Type B pancreatic cell (in vitro differentiated cells): ENCODE data around the gene GLIPR2. TPM values are rescaled to one million over a fixed set of nuclear protein-coding genes. Genes with fewer than 3 reads are reported as not detected.

Experiments
- DNase-seq: peaks from one replicate; pipeline ENCODE4 v3.0.0; 2021; ENCODE audit warnings: mixed read lengths; ENCODE audit not compliant: unreplicated experiment; ENCODE audit errors: extremely low spot score
- H3K27ac Mint-ChIP-seq: 2 replicates; pipeline ENCODE4 v1.8.0; 2021; ENCODE audit warnings: mild to moderate bottlenecking, mixed read lengths
- H3K27me3 Mint-ChIP-seq: 2 replicates; pipeline ENCODE4 v1.8.0; 2021; ENCODE audit warnings: mixed read lengths
- H3K36me3 Mint-ChIP-seq: 2 replicates; pipeline ENCODE4 v1.8.0; 2021; ENCODE audit warnings: mixed read lengths
- H3K4me1 Mint-ChIP-seq: one replicate; pipeline ENCODE4 v1.8.0; 2021; ENCODE audit warnings: mixed read lengths; ENCODE audit not compliant: unreplicated experiment
- H3K4me3 Mint-ChIP-seq: 2 replicates; pipeline ENCODE4 v1.8.0; 2021; ENCODE audit warnings: mild to moderate bottlenecking, mixed read lengths
- H3K9me3 Mint-ChIP-seq: 2 replicates; pipeline ENCODE4 v1.8.0; 2021; ENCODE audit warnings: mixed read lengths
- total RNA-seq: library from RNA; stranded (reverse); gene quantifications from 2 replicates; pipeline ENCODE4 v1.2.1, GENCODE V29; 2021; ENCODE audit warnings: low replicate concordance
- TF ChIP-seq, protein P1 (sequence below): fragments of 200-600 bp; sonication (generic); conservative IDR thresholded peaks from 2 replicates; pipeline ENCODE4 v1.5.0; 2021; ENCODE audit warnings: antibody characterized with exemption, mild to moderate bottlenecking

The GLIPR2 gene
- total RNA-seq, 1 donor from 2014 or later = 17.8 TPM

DNA sequence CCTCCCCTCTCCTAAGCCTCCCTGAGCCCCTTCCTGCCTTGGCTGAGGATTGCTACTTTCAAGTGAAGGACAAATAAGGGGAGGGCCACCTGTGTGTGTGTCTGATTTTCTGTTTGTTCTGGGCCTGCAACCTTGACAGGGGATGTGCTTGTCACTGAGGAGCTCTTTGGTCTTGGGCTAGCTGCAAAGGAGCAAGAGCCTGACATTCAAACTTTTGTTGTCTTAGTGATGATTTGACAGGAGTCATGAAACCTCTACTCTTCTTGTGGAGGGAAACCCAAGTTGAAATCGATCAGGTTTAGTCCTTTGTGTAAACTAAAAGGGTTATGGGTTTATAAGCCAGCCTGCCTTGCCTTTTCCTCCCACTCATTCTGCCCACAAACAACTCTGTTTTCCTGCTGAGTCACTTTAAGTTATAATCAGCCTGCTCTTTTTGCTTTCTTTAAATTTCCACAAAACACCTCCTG is 71.0 kb downstream of the GLIPR2 start:
- no peak for DNase-seq
- H3K27ac Mint-ChIP-seq = no peak overlapping the region
- peaks cover 49% of the 10 kb centered on the region for H3K36me3 Mint-ChIP-seq
- H3K9me3 Mint-ChIP-seq = no peaks in the 10 kb centered on the region
- no peak overlapping the region for H3K4me3 Mint-ChIP-seq
- no peaks in the 10 kb centered on the region for H3K4me1 Mint-ChIP-seq
- H3K27me3 Mint-ChIP-seq = no peaks in the 10 kb centered on the region
- TF ChIP-seq, protein P1, sequence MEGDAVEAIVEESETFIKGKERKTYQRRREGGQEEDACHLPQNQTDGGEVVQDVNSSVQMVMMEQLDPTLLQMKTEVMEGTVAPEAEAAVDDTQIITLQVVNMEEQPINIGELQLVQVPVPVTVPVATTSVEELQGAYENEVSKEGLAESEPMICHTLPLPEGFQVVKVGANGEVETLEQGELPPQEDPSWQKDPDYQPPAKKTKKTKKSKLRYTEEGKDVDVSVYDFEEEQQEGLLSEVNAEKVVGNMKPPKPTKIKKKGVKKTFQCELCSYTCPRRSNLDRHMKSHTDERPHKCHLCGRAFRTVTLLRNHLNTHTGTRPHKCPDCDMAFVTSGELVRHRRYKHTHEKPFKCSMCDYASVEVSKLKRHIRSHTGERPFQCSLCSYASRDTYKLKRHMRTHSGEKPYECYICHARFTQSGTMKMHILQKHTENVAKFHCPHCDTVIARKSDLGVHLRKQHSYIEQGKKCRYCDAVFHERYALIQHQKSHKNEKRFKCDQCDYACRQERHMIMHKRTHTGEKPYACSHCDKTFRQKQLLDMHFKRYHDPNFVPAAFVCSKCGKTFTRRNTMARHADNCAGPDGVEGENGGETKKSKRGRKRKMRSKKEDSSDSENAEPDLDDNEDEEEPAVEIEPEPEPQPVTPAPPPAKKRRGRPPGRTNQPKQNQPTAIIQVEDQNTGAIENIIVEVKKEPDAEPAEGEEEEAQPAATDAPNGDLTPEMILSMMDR = no peak

DNA sequence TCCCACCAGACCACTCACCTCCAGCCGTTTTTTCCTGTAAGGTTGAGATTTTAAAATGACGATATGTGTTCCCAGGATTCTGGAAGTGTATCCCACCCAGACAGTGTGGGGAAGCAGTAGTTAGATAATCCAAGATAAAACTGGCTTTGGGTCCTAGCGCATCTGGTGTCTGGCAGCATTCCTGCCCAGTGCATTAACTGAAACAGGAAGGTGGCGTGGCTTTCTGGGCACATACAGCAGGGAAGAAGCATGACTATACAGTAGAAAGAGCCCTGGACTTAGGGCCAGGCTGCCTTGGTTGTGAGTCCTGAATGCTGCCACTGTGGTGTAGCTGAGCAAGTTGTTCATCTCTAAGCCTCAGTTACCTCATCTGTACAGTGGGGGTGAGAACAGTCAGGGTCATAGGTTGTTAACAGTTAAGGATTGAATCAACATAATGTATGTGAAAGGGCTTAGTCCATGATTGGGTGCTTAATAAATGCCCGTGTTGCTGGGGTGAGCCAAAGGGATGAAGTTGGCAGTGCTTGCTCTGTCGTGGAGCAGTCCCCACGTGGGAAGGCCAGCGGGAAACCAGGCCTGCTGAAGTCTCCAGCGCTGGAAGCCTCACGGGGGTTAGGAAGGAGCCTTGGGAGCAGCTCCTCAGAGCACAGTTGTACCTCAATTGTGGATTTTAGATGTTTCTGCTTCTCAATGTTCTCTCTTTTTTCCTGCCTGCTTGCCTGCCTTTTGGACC is 72.2 kb downstream of the GLIPR2 start:
- Mint-ChIP-seq H3K9me3 (no peaks in the 10 kb centered on the region), H3K27ac (no peak overlapping the region), H3K4me3 (no peak overlapping the region), H3K4me1 (no peaks in the 10 kb centered on the region), H3K36me3 (peaks cover 46% of the 10 kb centered on the region), H3K27me3 (no peaks in the 10 kb centered on the region)
- TF ChIP-seq, protein P1 = no peak
- no peak for DNase-seq

DNA sequence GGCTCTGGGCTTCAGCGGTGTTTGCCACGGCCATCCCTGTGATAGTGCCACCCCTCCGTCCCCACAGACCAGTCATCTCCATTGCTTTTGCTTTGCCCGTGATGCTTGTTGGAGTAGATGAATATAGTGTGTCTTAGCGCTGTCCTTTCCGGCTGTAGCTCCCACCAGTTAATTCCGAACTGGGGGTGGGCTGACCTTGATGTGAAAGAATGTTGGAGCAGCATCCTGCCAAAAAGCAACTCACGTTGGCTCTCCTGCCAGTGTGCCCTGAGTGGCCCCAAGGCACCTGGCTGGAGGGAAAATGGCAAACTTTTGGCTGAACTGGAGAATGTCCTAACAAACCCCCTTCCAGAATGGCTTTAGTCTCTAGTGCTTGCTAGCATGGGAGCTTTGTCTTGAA is 74.2 kb downstream of the GLIPR2 start:
- H3K4me1 Mint-ChIP-seq = no peaks in the 10 kb centered on the region
- no peaks in the 10 kb centered on the region for H3K9me3 Mint-ChIP-seq

DNA sequence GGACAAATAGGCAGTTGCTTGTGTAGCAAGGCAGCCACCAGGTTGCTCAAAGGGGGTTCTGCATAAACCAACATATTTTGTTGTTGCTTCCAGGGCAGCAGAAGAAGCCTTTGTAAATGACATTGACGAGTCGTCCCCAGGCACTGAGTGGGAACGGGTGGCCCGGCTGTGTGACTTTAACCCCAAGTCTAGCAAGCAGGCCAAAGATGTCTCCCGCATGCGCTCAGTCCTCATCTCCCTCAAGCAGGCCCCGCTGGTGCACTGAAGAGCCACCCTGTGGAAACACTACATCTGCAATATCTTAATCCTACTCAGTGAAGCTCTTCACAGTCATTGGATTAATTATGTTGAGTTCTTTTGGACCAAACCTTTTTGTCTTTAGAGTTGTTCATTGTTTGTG is 75.0 kb downstream of the GLIPR2 start:
- Mint-ChIP-seq H3K27me3 (no peaks in the 10 kb centered on the region), H3K4me1 (no peaks in the 10 kb centered on the region), H3K36me3 (peaks cover 51% of the 10 kb centered on the region)

More for the DNA sequence above, 74.2 kb downstream of the GLIPR2 start:
- H3K27ac Mint-ChIP-seq = no peak overlapping the region
- no peaks in the 10 kb centered on the region for H3K27me3 Mint-ChIP-seq
- H3K4me3 Mint-ChIP-seq = no peak overlapping the region
- TF ChIP-seq, protein P1 = no peak
- no peak for DNase-seq
- H3K36me3 Mint-ChIP-seq = peaks cover 49% of the 10 kb centered on the region

DNA sequence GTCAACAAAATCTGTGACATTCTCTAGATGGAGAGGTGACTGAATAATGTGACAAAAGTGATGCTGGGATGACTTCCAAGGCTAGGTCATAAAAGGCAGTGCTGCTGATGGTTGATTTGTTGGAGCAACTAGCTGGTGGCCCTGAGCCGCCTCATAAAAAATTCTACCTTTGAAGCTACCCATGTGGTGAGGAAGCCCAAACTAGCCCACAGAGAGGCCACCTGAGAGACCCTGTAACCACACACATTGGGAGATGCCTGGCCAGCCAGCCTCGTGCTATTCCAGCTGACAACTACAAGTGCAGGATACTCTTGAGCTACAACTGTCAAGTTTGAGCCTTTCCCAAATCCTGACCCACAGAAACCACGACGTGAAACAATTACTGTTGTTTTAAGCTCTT is 76.9 kb downstream of the GLIPR2 start:
- Mint-ChIP-seq H3K27me3 (no peaks in the 10 kb centered on the region), H3K27ac (no peak overlapping the region), H3K4me1 (no peaks in the 10 kb centered on the region), H3K36me3 (peaks cover 45% of the 10 kb centered on the region), H3K9me3 (no peaks in the 10 kb centered on the region), H3K4me3 (no peak overlapping the region)
- TF ChIP-seq, protein P1 = no peak
- DNase-seq = no peak

More for the DNA sequence above, 75.0 kb downstream of the GLIPR2 start:
- no peak for DNase-seq
- H3K4me3 Mint-ChIP-seq = no peak overlapping the region
- H3K27ac Mint-ChIP-seq = no peak overlapping the region
- no peaks in the 10 kb centered on the region for H3K9me3 Mint-ChIP-seq
- TF ChIP-seq, protein P1 = no peak

Other genes with a start within 250 kb of the GLIPR2 start
- gene HRCT1, start 230.5 kb upstream of the GLIPR2 start, total RNA-seq = 0.40 TPM in 1 of 2 replicates, not detected in the other
- gene SPAAR, start 227.2 kb upstream of the GLIPR2 start, total RNA-seq = not detected in 2 replicates
- gene OR2S2, start 178.6 kb upstream of the GLIPR2 start, total RNA-seq = not detected in 2 replicates
- 1.9 and 11.7 TPM in 2 replicates for gene RECK, start 99.8 kb upstream of the GLIPR2 start, total RNA-seq
- gene CCIN, start 32.7 kb downstream of the GLIPR2 start, total RNA-seq = not detected in 2 replicates
- 220 and 233 TPM in 2 replicates for gene CLTA, start 54.2 kb downstream of the GLIPR2 start, total RNA-seq
- 9.5 and 16.3 TPM in 2 replicates for gene GNE, start 121.7 kb downstream of the GLIPR2 start, total RNA-seq